ENCODE data around the gene SPTB.

SPTB gene

DNA sequence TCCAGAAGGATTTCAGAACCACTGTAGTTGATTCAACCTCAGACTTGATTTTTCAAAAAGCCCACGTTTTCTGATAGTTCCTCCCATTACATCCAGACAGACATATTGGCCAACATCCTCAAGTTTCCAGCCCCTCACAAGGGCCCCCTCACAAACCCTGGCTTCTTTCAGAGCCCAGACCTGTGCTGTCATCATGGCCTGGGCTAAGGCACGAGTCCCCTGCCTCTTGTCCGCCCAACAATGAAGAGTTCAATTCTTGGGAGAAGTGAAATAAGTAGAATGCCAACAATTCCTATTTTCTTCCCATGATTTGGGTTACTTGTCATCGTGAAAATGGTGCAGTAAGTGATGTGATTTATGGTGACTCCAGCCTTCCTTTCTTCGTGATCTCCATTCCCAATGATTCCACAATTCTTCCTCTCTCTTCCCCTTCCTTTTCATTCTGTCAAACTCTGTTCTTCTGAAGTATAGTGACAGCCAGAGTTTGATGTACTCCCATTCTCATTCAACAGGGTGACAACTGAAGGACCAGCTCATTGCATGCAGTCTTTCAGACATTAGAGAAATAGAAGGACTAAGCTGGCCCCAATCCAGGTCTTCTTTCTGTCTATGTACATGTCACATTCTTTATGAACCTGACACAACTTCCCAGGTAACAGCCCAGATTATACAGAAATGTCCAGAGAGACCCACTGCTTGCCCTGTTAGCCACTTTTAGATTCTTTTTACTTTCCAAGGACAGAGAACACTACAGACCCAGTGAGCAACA lies 29.2 kb downstream of the SPTB start:
- DNase-seq (ENCODE audit: low read depth) = no peak

DNA sequence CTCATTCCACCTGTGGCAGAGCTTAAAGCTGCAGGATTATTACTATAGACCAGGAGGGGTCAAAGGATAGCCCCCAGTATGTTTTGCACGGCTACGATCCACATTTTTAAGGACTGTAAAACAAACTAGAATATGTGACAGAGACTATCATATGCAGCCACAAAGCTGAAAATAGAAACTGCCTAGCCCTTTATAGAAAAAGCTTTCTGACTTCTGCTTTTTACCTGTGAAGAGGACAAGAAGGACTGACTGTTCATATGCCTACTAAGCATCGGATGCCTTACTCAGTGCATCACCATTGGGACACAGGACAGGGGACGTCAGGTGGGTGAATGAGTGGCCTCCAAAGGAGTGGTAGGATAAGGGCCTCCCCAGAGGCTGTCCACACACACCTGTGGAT lies 29.8 kb downstream of the SPTB start:
- DNase-seq (ENCODE audit: low read depth) = no peak

DNA sequence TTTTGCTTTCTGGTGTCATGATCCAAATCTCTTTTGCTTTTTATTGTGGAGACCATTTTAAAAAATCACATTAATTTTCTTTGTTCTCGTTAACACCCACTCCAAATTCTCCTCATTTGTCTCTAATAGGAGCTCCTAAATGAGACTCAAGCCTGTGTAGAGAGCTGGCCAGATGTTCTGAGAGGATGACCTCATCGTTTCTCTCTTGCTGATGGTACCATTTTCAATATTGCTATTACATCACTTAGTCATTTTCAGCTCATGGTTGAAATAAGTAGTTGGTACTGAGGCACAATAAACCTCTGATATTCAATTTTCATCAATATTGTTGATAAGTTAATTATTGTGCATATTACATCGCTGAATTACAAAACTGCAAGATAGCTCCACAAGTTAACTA lies 31.5 kb downstream of the SPTB start:
- DNase-seq (ENCODE audit: low read depth) = no peak

GRCh38 chr14:64846319-64846718 lies 33.4 kb downstream of the SPTB start:
- no peak for DNase-seq (ENCODE audit: low read depth)

DNA sequence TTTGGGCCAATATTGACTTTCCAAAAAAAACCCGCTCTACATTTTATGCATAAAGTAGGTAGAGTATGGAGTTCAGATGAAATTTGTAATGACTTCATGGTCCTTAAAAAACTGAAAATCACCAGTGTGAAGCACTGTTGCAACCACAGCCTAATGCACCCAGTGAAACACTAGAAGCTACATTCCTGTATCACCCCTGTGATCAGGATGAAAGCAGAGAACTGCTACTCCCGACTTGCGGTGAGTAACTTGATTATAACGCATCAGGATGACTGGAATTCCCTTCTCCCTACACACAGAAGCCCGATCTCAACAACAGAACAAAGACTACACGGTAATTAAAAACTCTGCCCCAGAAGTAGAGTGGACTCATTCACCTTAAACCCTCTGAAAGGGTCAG lies 33.8 kb downstream of the SPTB start:
- no peak for DNase-seq (ENCODE audit: low read depth)

GRCh38 chr14:64844969-64845536 lies 34.7 kb downstream of the SPTB start:
- no peak for DNase-seq (ENCODE audit: low read depth)

- no peak for DNase-seq (ENCODE audit: low read depth)
Observed at GRCh38 chr14:64844272-64844671, 35.4 kb downstream of the SPTB start.

- no peak for DNase-seq (ENCODE audit: low read depth)
Observed at GRCh38 chr14:64843548-64843947, 36.2 kb downstream of the SPTB start.

- no peak for DNase-seq (ENCODE audit: low read depth)
Observed at GRCh38 chr14:64841772-64842750, 37.6 kb downstream of the SPTB start.

DNA sequence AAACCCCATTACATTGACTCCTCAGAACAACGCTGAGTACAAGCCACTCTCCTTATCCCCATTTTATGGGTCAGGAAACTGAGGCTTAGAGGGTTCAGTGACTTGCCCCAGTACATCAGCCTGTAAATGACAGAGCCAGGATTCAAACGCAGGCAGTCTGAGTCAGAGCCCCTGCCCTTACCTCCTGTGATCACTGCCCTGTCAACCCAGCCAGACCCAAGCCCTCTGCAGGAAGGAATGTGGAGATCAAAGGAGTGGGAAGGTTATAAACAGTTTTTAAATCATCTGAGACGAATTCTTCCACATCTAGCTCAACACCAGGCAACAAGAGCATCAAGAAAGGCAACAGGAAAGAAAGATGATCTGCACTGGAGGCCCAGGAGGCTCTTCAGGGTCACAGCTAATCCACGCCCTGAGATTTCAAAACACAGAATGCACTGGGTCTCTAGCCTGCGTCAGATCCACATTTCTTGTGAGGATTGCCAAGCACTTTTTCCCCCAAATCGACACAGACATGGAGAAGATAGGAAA lies 38.5 kb downstream of the SPTB start:
- no peak for DNase-seq (ENCODE audit: low read depth)

DNA sequence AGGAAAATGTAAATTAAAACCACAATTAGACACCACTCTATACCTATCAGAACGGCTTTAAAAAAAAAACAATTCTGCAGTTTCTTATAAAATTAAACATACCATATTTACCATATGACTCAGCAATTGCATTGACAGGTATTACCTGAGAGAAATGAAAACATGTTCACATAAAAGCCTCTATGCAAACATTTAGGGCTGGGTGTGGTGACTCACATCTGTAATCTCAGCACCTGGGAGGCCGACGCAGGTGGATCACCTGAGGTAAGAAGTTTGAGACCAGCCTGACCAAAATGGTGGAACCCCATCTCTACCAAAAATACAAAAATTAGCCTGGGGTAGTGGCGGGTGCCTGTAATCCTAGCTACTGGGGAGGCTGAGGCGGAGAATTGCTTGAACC lies 41.1 kb downstream of the SPTB start:
- no peak for DNase-seq (ENCODE audit: low read depth)

DNA sequence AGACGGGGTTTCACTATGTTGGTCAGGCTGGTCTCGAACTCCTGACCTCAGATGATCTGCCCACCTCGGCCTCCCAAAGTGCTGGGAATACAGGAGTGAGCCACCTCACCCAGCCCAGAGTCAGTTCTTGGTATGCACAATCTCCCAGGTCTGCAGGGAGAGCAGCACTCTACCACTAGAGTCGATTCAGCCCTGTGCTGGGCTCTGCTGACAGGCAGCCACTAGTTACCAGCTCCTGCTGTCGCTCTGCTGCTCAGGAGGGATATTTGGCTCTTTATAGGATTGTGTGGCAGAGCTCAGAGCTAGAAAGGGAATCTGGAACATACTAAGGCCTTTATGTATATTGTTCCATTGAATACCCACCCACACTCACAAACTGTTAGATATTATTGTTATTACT lies 44.3 kb downstream of the SPTB start:
- DNase-seq (ENCODE audit: low read depth) = no peak

DNA sequence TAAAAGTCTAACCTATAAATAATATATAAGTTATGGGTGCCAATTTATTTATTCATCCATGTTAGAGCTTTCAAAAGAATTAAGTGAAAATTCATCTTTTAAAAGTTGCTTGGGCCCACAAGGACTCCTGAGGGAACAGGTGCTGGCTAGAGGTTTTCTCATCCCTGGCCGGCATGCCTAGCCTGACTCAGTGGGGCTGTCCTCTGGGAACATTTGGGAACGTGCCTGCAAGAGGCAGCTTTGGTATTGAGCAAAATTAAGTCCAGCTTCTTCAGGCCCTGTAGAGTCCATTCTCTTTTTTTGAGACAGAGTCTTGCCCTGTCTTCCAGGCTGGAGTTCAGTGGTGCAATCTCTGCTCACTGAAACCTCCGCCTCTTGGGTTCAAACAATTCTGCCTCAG lies 44.7 kb downstream of the SPTB start:
- DNase-seq (ENCODE audit: low read depth) = no peak

DNA sequence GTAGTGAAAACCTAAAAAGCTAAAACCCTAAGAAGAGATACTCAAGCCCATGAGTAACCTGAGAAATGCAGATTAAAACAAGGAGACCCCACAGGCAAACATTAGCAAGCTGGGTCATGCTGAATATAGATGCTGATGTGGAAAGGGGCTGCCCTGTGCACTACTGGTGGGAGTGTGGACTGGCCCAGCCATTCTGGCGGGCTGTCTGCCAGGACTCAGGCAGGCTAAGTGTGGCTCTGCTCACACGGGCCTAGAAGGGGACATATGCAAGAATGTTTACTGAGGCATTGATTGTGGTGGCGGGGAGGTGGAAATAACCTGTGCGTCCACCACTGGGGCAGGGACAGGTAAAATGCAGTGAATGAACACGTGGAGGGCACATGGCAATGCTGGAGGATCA lies 48.3 kb downstream of the SPTB start:
- DNase-seq (ENCODE audit: low read depth) = no peak

DNA sequence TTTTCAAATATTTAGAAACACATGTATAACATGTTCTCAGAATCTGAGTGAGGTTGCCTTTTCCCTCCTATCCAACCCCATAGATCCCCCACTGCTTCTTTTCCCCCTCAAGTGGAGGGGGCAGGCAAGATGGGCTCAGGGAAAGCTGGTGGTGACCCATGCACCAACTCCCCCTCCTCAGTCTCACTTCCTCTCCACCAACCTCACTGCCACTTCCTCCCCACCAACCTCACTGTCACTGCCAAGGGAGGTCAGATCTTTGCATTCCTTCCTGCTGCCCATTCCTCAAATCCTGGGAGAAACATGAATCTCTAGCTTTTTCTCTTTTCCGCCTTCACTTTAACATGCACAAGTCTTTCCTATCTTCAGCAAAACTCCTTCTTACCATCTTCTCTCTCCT lies 48.7 kb downstream of the SPTB start:
- DNase-seq (ENCODE audit: low read depth) = no peak

DNA sequence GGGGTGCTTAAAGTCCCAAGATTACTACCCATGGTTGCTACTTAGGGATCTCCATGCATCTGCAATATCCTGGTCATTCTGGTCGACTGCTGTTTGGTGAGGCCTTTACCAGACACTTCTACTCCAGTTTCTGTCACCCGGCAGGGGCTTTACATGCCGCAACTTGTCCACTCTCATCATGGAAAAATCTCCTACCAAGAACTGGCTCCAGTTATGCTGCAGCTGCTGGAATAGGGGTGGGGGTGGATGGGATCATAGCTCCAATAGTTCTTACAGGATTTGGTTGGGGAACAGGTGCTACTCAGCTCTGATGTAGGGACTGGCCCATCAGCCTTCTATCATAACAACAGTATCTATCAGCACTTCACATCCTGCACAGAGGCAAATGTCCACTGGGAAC lies 51.6 kb downstream of the SPTB start:
- DNase-seq (ENCODE audit: low read depth) = no peak

DNA sequence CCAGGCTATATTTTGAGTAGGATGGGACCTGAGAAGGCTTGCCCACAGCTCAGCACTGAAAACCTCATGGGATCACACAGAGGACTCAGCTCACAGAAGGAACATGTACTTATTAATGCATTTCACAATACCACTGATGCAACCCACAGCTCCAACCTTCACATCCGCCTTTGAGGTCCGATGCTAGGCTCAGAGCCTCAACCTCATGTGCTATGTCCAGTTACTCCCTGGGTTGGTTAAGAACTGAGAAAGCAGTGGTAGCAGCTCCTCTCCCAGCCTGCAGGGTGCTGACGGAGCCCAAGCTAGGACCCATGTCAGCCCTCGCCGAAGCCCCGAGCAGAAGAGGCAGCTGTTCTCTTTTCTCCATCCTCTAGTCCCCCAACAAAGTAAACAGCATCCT lies 52.9 kb downstream of the SPTB start:
- DNase-seq (ENCODE audit: low read depth) = no peak

DNA sequence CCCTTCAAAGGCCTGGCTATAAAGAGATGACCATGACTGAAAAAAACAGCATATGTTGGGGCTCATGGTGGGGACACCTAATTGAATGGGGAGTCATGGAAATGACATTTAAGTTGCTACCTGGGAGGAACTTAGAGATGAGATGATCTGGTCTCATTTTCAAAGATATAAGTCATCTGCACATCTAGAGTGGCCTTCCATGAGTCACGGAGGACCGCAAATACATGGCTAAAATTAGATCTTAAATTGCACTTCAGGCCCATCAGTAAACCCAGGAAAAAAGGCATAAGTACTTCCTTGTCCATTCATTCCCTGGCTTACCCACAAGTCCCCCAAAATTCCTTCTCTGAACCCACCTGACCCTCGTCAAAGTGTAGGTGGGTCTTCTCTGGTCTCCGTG lies 53.4 kb downstream of the SPTB start:
- DNase-seq (ENCODE audit: low read depth) = no peak

- no peak for DNase-seq (ENCODE audit: low read depth)
Observed at GRCh38 chr14:64825509-64825908, 54.2 kb downstream of the SPTB start.

GRCh38 chr14:64825006-64825405 lies 54.7 kb downstream of the SPTB start:
- DNase-seq (ENCODE audit: low read depth) = no peak

DNA sequence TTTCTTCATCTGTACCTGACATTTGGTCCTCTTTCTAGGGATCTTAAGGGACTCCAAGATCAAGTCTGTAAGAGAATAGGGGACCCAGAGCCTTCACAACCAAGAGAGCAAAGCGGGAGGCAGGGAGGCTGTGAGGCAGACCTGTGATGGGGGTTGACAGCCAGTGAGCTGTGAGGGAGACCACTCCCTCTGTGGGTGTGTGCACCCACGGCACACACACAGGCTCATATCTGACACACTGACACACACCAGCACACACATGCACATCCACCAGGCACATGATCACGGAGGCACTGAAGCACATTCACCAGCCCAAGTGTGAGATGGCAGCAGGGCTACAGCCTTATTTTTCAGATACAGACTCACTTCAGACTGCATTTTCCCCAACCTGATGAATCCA lies 55.2 kb downstream of the SPTB start:
- DNase-seq (ENCODE audit: low read depth) = no peak

DNA sequence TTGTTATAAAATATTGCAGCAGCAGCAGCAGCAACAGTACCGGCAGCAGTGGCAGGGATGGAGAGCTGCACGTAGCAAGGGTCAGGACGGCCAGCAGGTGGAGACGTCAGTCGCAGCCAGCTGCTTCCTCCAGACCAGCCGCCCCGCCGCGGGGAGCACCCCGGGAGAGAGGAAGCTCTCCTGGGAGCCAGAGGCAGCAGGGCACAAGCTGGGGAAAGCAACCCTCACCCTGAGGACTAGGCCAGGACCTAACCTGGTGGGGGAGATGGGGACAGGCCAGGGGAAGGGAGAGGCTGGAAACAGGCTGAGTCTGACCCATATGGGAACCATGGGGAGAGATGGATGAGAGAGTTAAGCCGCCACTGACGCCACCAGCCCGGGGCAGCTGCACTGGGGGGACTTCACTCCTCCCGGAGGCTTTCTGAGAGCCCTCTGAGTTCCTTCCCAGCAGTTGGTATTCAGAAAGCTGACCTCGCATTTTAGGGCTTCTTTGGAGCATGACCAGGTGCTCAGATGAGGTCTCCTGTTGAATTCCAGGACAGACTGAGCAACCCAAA lies 56.3 kb downstream of the SPTB start:
- DNase-seq (ENCODE audit: low read depth) = peak; percentile 45

All from stimulated activated CD8-positive, alpha-beta memory T cell treated with anti-CD3 and anti-CD28 coated beads, Interleukin-12 subunit alpha, Interleukin-12 subunit beta, amount 100 ng/mL, for 1 hour (primary cell).